ENCODE results near the gene SRPK2.
"Not testable (repeated sequence)": the region's sequence is repeated elsewhere in the genome, so short reads cannot be mapped to it uniquely, and the experiment has no call there.

SRPK2 gene

GRCh38 chr7:105330526-105330925, 58.2 kb downstream of the SRPK2 start:
- H3K36me3 ChIP-seq: no peaks in the 10 kb centered on the region
- no peaks in the 10 kb centered on the region for H3K4me1 ChIP-seq
- H3K4me3 ChIP-seq (ENCODE audit: low read depth, low read length): no peak overlapping the region
- TF ChIP-seq CTCF (IDR thresholded peaks at IDR 0.05; ENCODE audit: low read depth, low read length): no peak
- no peak for DNase-seq
- H3K27me3 ChIP-seq: no peaks in the 10 kb centered on the region
- H3K9me3 ChIP-seq: no peaks in the 10 kb centered on the region

- no peak for TF ChIP-seq CTCF (IDR thresholded peaks at IDR 0.05; ENCODE audit: low read depth, low read length)
- DNase-seq: no peak
- no peak overlapping the region for H3K4me3 ChIP-seq (ENCODE audit: low read depth, low read length)
Measured at GRCh38 chr7:105327201-105327600, 61.5 kb downstream of the SRPK2 start.

GRCh38 chr7:105325216-105325904, 63.4 kb downstream of the SRPK2 start:
- Histone ChIP-seq H3K9me3 (no peaks in the 10 kb centered on the region), H3K36me3 (no peaks in the 10 kb centered on the region), H3K4me1 (no peaks in the 10 kb centered on the region), H3K27me3 (no peaks in the 10 kb centered on the region), H3K4me3 (ENCODE audit: low read depth, low read length) (no peak overlapping the region)
- DNase-seq: no peak
- TF ChIP-seq CTCF (IDR thresholded peaks at IDR 0.05; ENCODE audit: low read depth, low read length): no peak

More at GRCh38 chr7:105327201-105327600, 61.5 kb downstream of the SRPK2 start:
- H3K4me1 ChIP-seq: no peaks in the 10 kb centered on the region
- no peaks in the 10 kb centered on the region for H3K36me3 ChIP-seq
- H3K9me3 ChIP-seq: no peaks in the 10 kb centered on the region
- H3K27me3 ChIP-seq: no peaks in the 10 kb centered on the region

GRCh38 chr7:105324606-105325005, 64.1 kb downstream of the SRPK2 start:
- not testable (repeated sequence) for H3K4me3 ChIP-seq (ENCODE audit: low read depth, low read length); H3K27me3 ChIP-seq; DNase-seq; H3K4me1 ChIP-seq; H3K9me3 ChIP-seq; H3K36me3 ChIP-seq

- no peak for DNase-seq
- no peak for TF ChIP-seq CTCF (IDR thresholded peaks at IDR 0.05; ENCODE audit: low read depth, low read length)
- Histone ChIP-seq H3K4me1 (no peaks in the 10 kb centered on the region), H3K4me3 (ENCODE audit: low read depth, low read length) (no peak overlapping the region), H3K9me3 (no peaks in the 10 kb centered on the region), H3K36me3 (no peaks in the 10 kb centered on the region), H3K27me3 (no peaks in the 10 kb centered on the region)
Measured at GRCh38 chr7:105323366-105323765, 65.4 kb downstream of the SRPK2 start.

- TF ChIP-seq CTCF (IDR thresholded peaks at IDR 0.05; ENCODE audit: low read depth, low read length): no peak
- no peak for DNase-seq
- H3K27me3 ChIP-seq: no peaks in the 10 kb centered on the region
- no peak overlapping the region for H3K4me3 ChIP-seq (ENCODE audit: low read depth, low read length)
- no peaks in the 10 kb centered on the region for H3K9me3 ChIP-seq
- H3K4me1 ChIP-seq: no peaks in the 10 kb centered on the region
- no peaks in the 10 kb centered on the region for H3K36me3 ChIP-seq
Measured at GRCh38 chr7:105322655-105323277, 66.0 kb downstream of the SRPK2 start.
